Subcutaneous adipose tissue (tissue), 4 donors: ENCODE measurements around the gene ANXA7. TPM values are rescaled to one million over a fixed set of nuclear protein-coding genes. Genes with fewer than 3 reads are reported as not detected.

ENCODE experiments used
- CTCF ChIP-seq: fragments of 450-650 bp; IDR thresholded peaks from one replicate; pipeline ENCODE4 v1.5.1; 2016; ENCODE audit warnings: low read depth, mild to moderate bottlenecking, control low read depth, antibody characterized with exemption, moderate library complexity
- total RNA-seq, 4 donors: library from RNA; depleted of rRNA; stranded (reverse); fragments of >200 nt; gene quantifications; one replicate each; pipeline ENCODE4 v1.1.0, GENCODE V29; 2016

ANXA7 gene
- total RNA-seq, 4 donors from 2014 or later: 106 to 145 (median 114) TPM

GRCh38 chr10:73407495-73407894 lies 6.4 kb downstream of the ANXA7 start:
- no peak for TF ChIP-seq CTCF

GRCh38 chr10:73406846-73407245 lies 7.0 kb downstream of the ANXA7 start:
- TF ChIP-seq CTCF: no peak

- no peak for TF ChIP-seq CTCF
Observed at GRCh38 chr10:73405556-73405955, 8.3 kb downstream of the ANXA7 start.

GRCh38 chr10:73404690-73405089 lies 9.2 kb downstream of the ANXA7 start:
- no peak for TF ChIP-seq CTCF

GRCh38 chr10:73401636-73402035 lies 12.2 kb downstream of the ANXA7 start:
- TF ChIP-seq CTCF: no peak

- TF ChIP-seq CTCF: no peak
Observed at GRCh38 chr10:73399063-73399462, 14.8 kb downstream of the ANXA7 start.

GRCh38 chr10:73398024-73398423 lies 15.8 kb downstream of the ANXA7 start:
- no peak for TF ChIP-seq CTCF
